IMR-90 (cell line): ENCODE results near the gene PPP1R14B. TPM values are rescaled to one million over a fixed set of nuclear protein-coding genes. Genes with fewer than 3 reads are reported as not detected.

Experiments
- ATAC-seq: fragments of 200-7000 bp; cut with Tn5 transposase; 2 replicates; pipeline ENCODE4 v1.9.1; 2020; ENCODE audit warnings: low read depth, mild to moderate bottlenecking, moderate library complexity
- BruUV-seq: library from RNA; stranded (reverse); fragments of 400-500 nt; replicated peaks from 2 replicates; lab custom pipeline; 2021; lab: Mats Ljungman, UMichigan
- CTCF ChIA-PET: fragments of 300-600 bp; formaldehyde crosslinking; extraction: SDS; loops from one replicate; lab custom pipeline; 2021; ENCODE audit warnings: antibody characterized with exemption; lab: Yijun Ruan, JAX
- POLR2A ChIA-PET: fragments of 300-600 bp; sonication (Branson Sonifier 250); formaldehyde crosslinking; loops from one replicate; lab custom pipeline; 2022; ENCODE audit warnings: antibody characterized with exemption; ENCODE audit not compliant: unreplicated experiment; lab: Charles Lee
- DNase-seq: peaks from one replicate; pipeline ENCODE4 v3.0.0; 2013
- H2AFZ ChIP-seq: replicated peaks from 2 replicates; pipeline ENCODE3; 2013; ENCODE audit warnings: low read length, mild to moderate bottlenecking; ENCODE audit not compliant: poor library complexity
- H2AK5ac ChIP-seq: 2 replicates; pipeline ENCODE4 v1.6.1; 2013; ENCODE audit warnings: low read depth, low read length, inconsistent platforms
- H2AK9ac ChIP-seq: replicated peaks from 2 replicates; pipeline ENCODE3; 2013; ENCODE audit warnings: mild to moderate bottlenecking, low read depth, low read length, moderate library complexity; ENCODE audit not compliant: poor library complexity
- H2BK120ac ChIP-seq: 2 replicates; pipeline ENCODE4 v1.6.1; 2013; ENCODE audit warnings: low read depth, low read length, inconsistent platforms
- H2BK15ac ChIP-seq: 3 replicates; pipeline ENCODE4 v1.6.1; 2013; ENCODE audit warnings: low read depth, low read length, inconsistent platforms
- H2BK20ac ChIP-seq: 2 replicates; pipeline ENCODE4 v1.6.1; 2013; ENCODE audit warnings: low read depth, mild to moderate bottlenecking, inconsistent platforms, low read length, moderate library complexity
- H2BK5ac ChIP-seq: 2 replicates; pipeline ENCODE4 v1.6.1; 2013; ENCODE audit warnings: mild to moderate bottlenecking, low read depth, low read length, inconsistent platforms; ENCODE audit not compliant: poor library complexity, severe bottlenecking
- H3K14ac ChIP-seq: replicated peaks from 2 replicates; pipeline ENCODE4 v1.6.1; 2013; ENCODE audit warnings: low read depth, low read length, inconsistent platforms
- H3K18ac ChIP-seq: 2 replicates; pipeline ENCODE4 v1.6.1; 2013; ENCODE audit warnings: low read depth, low read length, control low read depth
- H3K23ac ChIP-seq: 2 replicates; pipeline ENCODE4 v1.6.1; 2013; ENCODE audit warnings: low read depth, low read length, inconsistent platforms
- H3K27ac ChIP-seq: 2 replicates; pipeline ENCODE4 v1.5.1; 2013; ENCODE audit warnings: mild to moderate bottlenecking, control low read depth, low read length; ENCODE audit not compliant: insufficient read depth
- H3K27me3 ChIP-seq: 2 replicates; pipeline ENCODE4 v1.6.1; 2013; ENCODE audit warnings: low read length; ENCODE audit not compliant: control insufficient read depth, insufficient read depth
- H3K36me3 ChIP-seq: 2 replicates; pipeline ENCODE4 v1.6.1; 2013; ENCODE audit warnings: low read length, mixed read lengths; ENCODE audit not compliant: control insufficient read depth, insufficient read depth
- H3K4ac ChIP-seq: 2 replicates; pipeline ENCODE4 v1.6.1; 2013; ENCODE audit warnings: low read depth, low read length, inconsistent platforms
- H3K4me1 ChIP-seq: 2 replicates; pipeline ENCODE4 v1.6.1; 2013; ENCODE audit warnings: low read length, mixed read lengths; ENCODE audit not compliant: control insufficient read depth, insufficient read depth
- H3K4me2 ChIP-seq: 2 replicates; pipeline ENCODE4 v1.6.1; 2013; ENCODE audit warnings: low read depth, mild to moderate bottlenecking, control low read depth, low read length, moderate library complexity
- H3K4me3 ChIP-seq: 2 replicates; pipeline ENCODE4 v1.5.1; 2013; ENCODE audit warnings: low read depth, mild to moderate bottlenecking, control low read depth, low read length, moderate library complexity; ENCODE audit not compliant: insufficient read depth
- H3K56ac ChIP-seq: 2 replicates; pipeline ENCODE4 v1.6.1; 2013; ENCODE audit warnings: low read length, inconsistent platforms; ENCODE audit not compliant: insufficient read depth; ENCODE audit errors: extremely low read depth
- H3K79me1 ChIP-seq, 2 experiments: 2 replicates each; pipeline ENCODE4 v1.6.1; 2013; ENCODE audit warnings: low read length in 2 of 2, inconsistent platforms in 1 of 2, low read depth in 1 of 2
- H3K9ac ChIP-seq: 2 replicates; pipeline ENCODE4 v1.6.1; 2013; ENCODE audit warnings: low read depth, low read length, control low read depth
- H3K9me1 ChIP-seq: 2 replicates; pipeline ENCODE4 v1.6.1; 2013; ENCODE audit warnings: low read length, inconsistent platforms; ENCODE audit not compliant: insufficient read depth
- H3K9me3 ChIP-seq: 2 replicates; pipeline ENCODE4 v1.6.1; 2013; ENCODE audit warnings: low read length; ENCODE audit not compliant: control insufficient read depth, insufficient read depth
- H4K20me1 ChIP-seq: 2 replicates; pipeline ENCODE4 v1.6.1; 2013; ENCODE audit warnings: low read length, inconsistent platforms; ENCODE audit not compliant: insufficient read depth
- H4K5ac ChIP-seq: 2 replicates; pipeline ENCODE4 v1.6.1; 2013; ENCODE audit warnings: mild to moderate bottlenecking, low read depth, low read length, control low read depth
- H4K8ac ChIP-seq, 2 experiments: 2 replicates each; pipeline ENCODE4 v1.6.1; 2013; ENCODE audit warnings: low read depth in 2 of 2, low read length in 2 of 2, control low read depth in 1 of 2, inconsistent platforms in 1 of 2
- H4K91ac ChIP-seq: 2 replicates; pipeline ENCODE4 v1.6.1; 2013; ENCODE audit warnings: low read depth, low read length, inconsistent platforms; ENCODE audit not compliant: insufficient read depth
- POLR2A ChIP-seq: IDR thresholded peaks from 2 replicates; pipeline ENCODE4 v1.6.1; 2012; ENCODE audit warnings: mild to moderate bottlenecking, low read depth, low read length
- WGBS, 2 experiments: methylation state at CpG; one replicate each; pipeline versions ENCODE4 v1.1.5 to v1.1.7; 2013; ENCODE audit warnings: missing lambda C conversion rate in 2 of 2; ENCODE audit not compliant: insufficient read length in 1 of 2; ENCODE audit errors: extremely low coverage in 2 of 2; 5-methylcytosine and 5-hydroxymethylcytosine counted together
- dilution Hi-C: fragments of 300-500 bp; cut with HindIII; formaldehyde crosslinking; loops from one replicate; pipeline ENCODE4 v1.14.3; 2018; ENCODE audit warnings: low sequenced_read_pairs; ENCODE audit not compliant: unreplicated experiment
- in situ Hi-C: fragments of 300-500 bp; cut with MboI; formaldehyde crosslinking; loops from 3 replicates; pipeline ENCODE4 v1.14.3; 2019; ENCODE audit warnings: low sequenced_read_pairs, inconsistent platforms, mixed read lengths
- intact Hi-C: fragments of 100-400 bp; cut with micrococcal nuclease; formaldehyde crosslinking; loops from 2 replicates; pipeline ENCODE4 v1.10.0; 2022
- polyA plus RNA-seq, 3 experiments: library from polyadenylated mRNA; depleted of rRNA; stranded (reverse); fragments of >200 nt; gene quantifications; 2 replicates each; pipeline ENCODE4 v1.2.3, GENCODE V29; 2012; ENCODE audit warnings: low replicate concordance in 1 of 3
- total RNA-seq: library from RNA; depleted of rRNA; stranded (reverse); fragments of >200 nt; gene quantifications from 2 replicates; pipeline ENCODE4 v1.2.3, GENCODE V29; 2012

The PPP1R14B gene
- total and polyA plus RNA-seq, 2 of the 4 experiments (the other 2 are of a cell fraction): 176 to 257 TPM

- Histone ChIP-seq H3K18ac (no peak overlapping the region), H3K56ac (no peak overlapping the region), H3K4me3 (no peak overlapping the region), H2BK15ac (no peak overlapping the region), H4K91ac (no peak overlapping the region), H4K8ac (no peak overlapping the region), H3K36me3 (no peaks in the 10 kb centered on the region; the same call in 1 of the 2 replicates), H3K27me3 (peaks cover 28% of the 10 kb centered on the region), H3K79me1 (peaks cover 15 to 30% of the 10 kb centered on the region in 2 experiments), H2BK120ac (no peak overlapping the region), H3K27ac (no peak overlapping the region), H3K4me2 (no peak overlapping the region), H3K14ac (no peak overlapping the region), H3K9me3 (no peaks in the 10 kb centered on the region), H4K5ac (no peak overlapping the region), H3K23ac (no peak overlapping the region), H2AFZ (no peak overlapping the region), H3K9ac (no peak overlapping the region), H2BK5ac (no peak overlapping the region), H3K4me1 (peaks cover 11% of the 10 kb centered on the region), H2AK9ac (peak overlapping the region; percentile 28), H3K4ac (no peak overlapping the region), H2BK20ac (no peak overlapping the region), H3K9me1 (peaks cover 5% of the 10 kb centered on the region; the same call in 1 of the 2 replicates), H4K20me1 (peaks cover 5% of the 10 kb centered on the region; the same call in 1 of the 2 replicates), H2AK5ac (no peak overlapping the region)
- WGBS, 2 experiments: 91% methylated on average over 6 of the region's 33 CpGs; no CpG with 5 or more reads in 1 of the 2 experiments
- DNase-seq (no peak), ATAC-seq (no peak)
- BruUV-seq: no TSS peak
- POLR2A ChIA-PET: no interaction called here
- dilution Hi-C loops: no loop called here
- intact Hi-C loops: no loop called here
- CTCF ChIA-PET: interaction anchor here (0.6 kb wide), 1 partner anchor 30 kb away, joined by 3 read pairs; the partner anchor contains the start of gene PRDX5
- TF ChIP-seq POLR2A: no peak
- in situ Hi-C loops: no loop called here
Observed at GRCh38 chr11:64287676-64288352, 41.1 kb upstream of the PPP1R14B start.
